IPS-NIHi7 (cell line): Measurements from ENCODE around the gene PLEKHG4.

Experiments
- DNase-seq: peaks from one replicate; pipeline ENCODE4 v3.0.0; 2012; ENCODE audit warnings: mixed read lengths; ENCODE audit errors: extremely low spot score

Gene PLEKHG4

DNA sequence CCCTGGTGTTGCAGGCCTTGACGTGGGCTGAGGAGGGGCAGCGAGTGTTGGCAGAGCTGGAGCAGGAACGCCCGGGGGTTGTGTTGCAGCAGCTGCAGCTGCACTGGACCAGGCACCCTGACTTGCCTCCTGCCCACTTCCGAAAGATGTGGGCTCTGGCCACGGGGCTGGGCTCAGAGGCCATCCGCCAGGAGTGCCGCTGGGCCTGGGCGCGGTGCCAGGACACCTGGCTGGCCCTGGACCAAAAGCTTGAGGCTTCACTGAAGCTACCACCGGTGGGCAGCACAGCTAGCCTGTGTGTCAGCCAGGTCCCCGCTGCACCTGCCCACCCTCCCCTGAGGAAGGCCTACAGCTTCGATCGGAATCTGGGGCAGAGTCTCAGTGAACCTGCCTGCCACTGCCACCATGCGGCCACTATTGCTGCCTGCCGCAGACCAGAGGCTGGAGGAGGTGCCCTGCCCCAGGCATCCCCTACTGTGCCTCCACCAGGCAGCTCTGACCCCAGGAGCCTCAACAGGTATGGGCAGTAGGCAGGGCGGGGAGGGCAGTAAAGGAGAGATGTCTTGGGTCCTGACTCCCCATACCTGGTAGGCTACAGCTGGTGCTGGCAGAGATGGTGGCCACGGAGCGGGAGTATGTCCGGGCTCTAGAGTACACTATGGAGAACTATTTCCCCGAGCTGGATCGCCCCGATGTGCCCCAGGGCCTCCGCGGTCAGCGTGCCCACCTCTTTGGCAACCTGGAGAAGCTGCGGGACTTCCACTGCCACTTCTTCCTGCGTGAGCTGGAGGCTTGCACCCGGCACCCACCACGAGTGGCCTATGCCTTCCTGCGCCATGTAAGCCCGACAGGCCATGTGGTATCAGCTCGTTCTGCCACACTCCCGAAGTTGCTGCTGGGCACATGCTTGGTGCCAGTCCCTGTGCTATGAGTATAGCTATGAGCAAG lies 5.6 kb downstream of the PLEKHG4 start:
- peak; percentile 92 for DNase-seq

DNA sequence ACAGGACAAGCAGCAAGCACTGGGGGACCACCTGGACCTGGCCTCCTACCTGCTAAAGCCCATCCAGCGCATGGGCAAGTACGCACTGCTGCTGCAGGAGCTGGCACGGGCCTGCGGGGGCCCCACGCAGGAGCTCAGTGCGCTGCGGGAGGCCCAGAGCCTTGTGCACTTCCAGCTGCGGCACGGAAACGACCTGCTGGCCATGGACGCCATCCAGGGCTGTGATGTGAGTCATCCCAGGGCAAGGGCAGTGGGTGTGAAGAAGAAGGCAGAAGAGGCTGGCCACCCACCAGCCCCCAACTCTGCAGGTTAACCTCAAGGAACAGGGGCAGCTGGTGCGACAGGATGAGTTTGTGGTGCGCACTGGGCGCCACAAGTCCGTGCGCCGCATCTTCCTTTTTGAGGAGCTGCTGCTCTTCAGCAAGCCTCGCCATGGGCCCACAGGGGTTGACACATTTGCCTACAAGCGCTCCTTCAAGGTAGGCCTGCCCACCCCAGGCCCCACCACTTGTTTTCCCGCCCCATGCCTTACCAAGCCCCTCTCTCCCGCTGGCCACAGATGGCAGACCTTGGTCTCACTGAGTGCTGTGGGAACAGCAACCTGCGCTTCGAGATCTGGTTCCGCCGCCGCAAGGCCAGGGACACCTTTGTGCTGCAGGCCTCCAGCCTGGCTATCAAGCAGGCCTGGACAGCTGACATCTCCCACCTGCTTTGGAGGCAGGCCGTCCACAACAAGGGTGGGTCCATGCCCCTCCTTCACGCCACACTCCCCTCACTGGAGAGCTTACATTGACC lies 7.3 kb downstream of the PLEKHG4 start:
- DNase-seq = no peak

DNA sequence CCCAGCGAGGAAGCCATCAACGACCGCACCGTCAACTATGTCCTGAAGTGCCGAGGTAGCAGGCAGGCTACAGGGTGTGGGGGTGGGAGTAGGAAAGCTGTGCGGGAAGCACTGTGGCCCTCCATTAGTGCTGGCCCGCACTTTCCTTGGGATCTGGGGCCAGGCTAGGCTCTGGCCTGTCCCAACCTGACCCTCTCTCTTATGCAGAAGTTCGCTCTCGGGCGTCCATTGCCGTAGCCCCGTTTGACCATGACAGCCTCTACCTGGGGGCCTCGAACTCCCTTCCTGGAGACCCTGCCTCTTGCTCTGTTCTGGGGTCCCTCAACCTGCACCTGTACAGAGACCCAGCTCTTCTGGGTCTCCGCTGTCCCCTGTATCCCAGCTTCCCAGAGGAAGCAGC lies 8.6 kb downstream of the PLEKHG4 start:
- DNase-seq = no peak

DNA sequence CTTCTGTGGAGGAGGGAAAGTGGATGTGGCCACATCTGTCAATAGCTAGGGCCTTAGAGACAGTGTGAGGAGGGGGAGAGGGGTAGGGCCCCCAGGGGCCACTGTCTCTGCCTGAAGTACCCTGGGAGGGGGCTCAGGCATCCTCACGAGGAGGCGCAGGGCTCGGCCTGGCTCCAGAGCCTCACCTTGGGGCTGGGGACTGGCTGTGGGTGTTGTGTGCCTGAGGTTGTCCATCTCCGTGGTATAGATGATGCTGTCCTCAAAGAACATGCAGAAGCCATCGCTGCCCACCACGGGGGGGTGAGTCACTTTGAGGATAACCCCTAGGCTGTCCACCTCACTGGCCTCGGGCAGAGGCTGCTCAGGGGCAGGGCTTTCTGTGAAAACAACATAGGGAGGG lies 12.1 kb downstream of the PLEKHG4 start:
- no peak for DNase-seq

DNA sequence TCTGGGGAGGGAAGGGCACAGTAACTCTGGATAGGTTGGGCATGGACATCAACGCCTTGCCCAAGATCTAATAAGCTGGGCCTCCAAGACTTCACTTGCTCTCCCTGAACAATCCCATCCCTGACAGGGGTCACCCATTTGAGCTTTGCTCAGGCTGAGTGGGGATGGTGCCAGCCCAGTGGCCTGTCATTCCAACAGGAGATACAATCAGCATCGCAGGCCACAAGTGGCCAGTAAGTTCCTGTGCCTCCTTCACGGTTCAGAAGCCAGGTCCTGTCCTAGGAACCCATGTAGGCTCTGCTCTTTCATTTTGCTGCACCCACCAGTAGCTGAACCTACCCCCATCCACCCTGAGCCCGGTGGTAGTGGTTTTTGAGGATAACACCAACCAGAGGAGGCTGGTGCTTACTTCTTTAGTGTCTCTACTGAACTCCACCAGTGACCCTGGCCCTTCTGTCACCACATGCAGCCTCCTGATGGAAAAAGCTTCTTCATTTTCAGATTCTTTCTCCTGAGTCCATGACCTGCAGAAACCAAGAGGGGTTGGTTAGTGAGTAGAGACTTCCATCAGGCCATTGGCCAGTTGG lies 14.9 kb downstream of the PLEKHG4 start:
- no peak for DNase-seq

DNA sequence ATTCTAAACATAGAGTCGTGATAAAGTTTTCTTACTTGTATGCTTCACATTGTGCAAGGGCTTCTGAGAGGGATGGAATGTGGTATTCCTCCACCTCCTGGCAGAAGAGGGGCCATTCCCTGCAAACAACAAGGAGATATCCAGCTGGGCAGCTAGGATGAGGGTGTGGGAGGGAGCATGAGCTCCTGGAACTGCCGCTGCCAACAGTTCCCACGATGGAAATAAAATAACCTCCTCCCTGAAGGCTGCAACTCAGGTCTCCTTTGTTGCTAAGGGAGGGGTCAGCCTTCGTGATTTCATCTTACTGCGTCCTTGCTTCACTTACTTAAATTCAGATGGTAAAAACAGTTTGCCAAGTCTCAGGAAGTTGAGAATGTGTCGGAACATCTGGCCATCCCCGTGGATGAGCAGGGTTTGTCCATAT lies 15.6 kb downstream of the PLEKHG4 start:
- DNase-seq = peak; percentile 50

DNA sequence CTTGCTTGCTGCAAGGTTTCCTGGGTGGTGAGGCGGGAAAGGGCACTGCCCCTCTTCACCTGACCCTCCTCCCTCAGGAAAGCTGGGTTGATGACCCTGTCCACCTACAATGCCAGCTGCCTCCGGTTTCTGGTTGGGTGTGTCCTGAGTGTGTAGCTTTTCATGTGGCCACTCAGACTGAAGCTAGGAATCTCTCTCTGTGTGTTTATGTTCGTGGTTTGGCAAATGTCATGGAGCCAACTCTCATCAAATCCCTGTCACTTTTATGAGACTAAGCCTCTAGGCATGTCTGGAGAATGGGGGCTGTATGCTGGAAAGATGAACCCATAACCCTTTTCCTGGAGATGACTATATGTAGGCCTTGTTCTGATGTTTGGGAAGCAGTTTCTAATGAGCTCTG lies 17.1 kb downstream of the PLEKHG4 start:
- DNase-seq = no peak

DNA sequence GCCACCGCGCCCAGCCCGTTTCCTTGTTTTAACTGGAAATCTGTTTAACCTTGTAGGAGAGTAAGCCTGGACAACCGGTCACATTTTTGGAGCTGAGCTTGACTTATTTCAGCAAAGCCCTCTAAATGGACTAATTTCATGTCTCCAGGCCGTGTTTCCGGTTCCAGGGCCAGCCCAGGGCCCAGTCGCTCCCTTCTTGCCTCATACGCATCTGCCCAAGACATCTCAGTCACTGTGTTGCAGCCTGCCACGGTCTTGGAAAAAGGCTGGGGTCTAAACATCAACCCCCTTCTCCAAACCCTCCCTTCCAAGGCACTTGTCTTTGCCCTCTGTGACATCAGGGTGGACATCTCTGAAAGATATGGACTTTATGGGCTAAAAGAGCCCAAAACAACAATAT lies 18.9 kb downstream of the PLEKHG4 start:
- DNase-seq = no peak

DNA sequence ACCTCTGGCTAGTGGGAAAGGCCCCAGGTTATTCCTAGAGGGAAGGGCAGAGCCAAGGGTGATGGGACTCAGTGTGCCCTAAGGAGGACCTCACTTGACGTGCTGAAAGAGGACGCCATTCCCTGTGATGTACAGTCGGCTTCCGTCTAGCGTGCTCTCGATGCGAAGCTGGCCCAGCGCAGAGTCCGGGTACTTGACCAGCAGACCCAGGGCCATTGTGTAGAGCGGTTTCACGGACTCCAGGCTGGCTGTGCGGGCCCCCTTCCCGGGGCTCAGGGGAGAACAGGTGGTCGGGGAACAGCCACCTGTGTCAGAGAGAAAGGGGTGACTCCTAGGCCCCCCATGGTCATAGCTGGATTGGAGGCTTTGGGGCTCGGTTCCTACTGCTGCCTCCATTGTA lies 19.9 kb downstream of the PLEKHG4 start:
- DNase-seq = no peak

DNA sequence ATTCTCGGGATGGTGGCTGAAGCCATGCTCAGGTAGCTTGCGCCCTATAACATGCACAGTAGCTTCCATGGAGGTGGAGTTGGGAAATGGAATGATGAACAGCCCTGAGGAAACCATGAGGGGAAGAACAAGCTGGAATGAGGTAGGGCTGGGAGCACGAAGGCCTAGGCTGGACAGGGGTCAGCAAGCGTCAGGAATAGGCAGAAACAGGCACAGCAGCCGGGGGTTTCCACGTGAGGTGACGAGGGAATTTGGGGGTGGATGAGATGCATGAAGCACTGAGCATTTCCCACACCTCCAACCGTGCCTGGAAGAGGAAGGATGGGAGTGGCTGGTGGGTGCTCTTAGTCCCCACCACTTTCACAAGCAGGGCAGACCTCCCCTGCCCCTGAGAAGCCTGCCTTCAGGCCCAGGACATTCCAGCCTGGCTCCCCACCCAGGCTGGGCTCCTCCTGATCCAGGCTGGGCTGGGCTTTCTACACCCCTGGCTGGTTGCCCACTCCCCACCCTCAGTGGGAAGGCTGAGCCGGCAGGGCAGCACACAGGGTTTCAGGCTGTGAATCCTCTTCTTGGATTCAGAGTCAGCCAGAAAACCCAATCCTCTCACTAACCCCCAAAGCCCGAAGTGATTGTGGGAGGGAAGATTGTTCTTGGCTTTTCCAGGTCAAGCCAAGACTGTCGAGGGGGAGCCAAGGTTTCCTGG lies 21.9 kb downstream of the PLEKHG4 start:
- DNase-seq = no peak

DNA sequence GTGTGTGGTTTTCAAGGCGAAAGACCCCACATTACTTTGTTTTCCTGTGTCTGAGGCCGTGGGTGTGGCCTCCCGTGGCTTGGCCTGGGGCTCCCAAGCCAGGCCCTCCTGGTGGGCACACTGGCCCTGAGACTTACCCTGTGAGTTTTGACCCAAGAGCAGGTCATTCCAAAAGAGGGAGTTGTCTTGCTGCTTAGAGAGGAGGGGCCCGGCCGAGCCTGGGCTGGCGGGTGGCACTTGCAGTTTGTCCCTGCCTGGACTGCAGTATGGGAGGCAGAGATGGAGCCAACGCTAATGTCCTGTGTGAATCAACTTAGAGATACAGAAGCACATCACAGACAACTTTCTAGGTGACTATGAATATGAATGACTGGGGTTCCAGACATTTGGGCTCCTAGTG lies 22.7 kb downstream of the PLEKHG4 start:
- DNase-seq = no peak

DNA sequence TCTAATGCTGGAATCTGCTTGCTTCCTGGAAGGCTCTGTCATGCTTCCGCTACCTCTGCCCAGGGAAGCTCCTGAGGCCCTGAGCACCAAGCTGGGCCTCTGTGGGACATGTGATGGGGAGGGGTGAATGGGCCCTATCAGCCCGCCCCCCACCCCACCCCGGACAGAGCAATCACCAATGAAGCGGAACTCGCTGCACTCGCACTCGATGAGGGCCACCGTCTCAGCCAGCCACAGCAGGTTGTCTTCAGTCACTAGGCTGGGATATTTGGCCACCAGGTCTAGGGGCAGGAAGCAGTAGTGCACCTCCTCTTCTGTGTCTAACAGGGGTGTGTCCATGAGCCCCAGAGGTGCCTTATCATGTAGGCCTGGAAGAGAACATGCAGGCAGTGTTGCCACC lies 23.6 kb downstream of the PLEKHG4 start:
- DNase-seq = no peak

DNA sequence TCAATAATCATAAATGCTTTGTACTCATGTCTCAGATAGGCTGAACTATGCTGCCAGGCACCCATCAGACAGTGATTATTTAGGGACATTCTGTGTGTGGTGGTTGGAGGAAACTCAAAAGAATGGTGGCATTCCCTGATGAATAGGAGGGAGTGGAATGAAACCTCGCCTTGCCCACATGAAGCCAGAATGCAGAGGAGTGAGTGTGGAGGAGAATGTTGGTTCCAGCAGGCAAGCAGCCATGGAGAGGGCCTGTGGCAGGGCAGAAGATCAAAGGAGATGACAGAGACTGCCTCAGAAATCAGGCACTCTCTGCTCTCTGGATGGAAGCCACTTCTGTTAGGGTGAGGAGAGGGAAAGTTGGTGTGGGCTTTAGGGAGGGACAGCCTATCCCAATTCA lies 24.7 kb downstream of the PLEKHG4 start:
- no peak for DNase-seq

DNA sequence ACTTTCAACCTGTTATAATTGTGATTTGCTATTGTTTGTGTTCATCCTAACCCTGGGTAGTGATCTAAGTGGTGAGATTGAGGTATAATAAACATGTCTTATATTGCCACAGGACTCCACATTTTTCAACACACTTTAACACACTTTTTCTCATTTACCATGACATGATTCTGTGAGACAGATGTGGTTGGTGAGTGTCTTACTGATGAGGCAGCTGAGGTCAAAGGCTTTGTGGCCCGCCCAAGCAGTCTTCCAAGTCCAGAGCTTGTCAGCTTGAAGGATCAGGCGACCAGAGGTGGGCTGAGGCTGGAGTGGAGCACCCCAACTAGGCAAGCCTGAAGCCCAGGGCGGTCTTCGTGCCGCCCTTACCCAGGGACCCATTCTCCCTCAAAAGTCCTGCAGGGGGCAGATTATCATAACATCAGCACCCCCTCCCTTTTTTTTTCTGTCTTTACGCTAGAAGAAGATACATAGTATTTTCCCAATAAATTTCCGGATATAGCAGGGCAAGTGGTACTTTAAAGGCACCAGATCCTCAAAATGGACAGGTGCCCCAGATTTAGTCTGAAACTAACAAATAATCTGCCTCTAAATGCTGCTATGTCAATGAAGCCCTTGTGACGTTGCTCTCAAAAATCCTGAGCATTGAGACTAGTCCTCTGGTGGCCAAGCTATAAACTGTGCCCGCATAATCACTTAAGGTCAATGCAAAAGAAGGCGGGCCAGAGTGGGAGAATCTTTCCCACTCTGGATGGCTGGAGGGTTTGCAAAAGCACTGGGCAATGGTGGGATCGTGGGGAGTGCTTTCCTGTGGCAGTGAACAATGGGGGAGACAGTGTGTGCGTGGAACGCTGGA lies 26.1 kb downstream of the PLEKHG4 start:
- no peak for DNase-seq

DNA sequence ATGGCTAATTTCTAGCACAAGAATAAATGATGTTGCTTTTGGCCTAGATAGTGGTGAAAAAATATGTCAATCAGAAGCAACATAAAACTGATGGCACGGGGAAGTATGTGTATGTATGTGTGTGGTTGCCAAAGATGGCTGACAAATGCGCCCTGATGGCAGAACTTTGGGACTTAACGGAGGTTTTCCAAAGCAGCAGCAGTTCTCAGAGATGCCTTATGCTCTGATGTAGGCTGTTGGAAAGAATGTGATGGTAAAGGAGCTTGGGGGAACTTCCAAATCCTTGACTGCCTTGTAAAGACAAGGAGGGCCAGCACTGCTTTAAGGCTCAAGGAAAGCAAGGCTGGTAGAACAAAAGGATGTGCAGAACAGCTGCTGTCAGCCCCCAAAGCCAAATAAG lies 31.2 kb downstream of the PLEKHG4 start:
- DNase-seq = no peak

DNA sequence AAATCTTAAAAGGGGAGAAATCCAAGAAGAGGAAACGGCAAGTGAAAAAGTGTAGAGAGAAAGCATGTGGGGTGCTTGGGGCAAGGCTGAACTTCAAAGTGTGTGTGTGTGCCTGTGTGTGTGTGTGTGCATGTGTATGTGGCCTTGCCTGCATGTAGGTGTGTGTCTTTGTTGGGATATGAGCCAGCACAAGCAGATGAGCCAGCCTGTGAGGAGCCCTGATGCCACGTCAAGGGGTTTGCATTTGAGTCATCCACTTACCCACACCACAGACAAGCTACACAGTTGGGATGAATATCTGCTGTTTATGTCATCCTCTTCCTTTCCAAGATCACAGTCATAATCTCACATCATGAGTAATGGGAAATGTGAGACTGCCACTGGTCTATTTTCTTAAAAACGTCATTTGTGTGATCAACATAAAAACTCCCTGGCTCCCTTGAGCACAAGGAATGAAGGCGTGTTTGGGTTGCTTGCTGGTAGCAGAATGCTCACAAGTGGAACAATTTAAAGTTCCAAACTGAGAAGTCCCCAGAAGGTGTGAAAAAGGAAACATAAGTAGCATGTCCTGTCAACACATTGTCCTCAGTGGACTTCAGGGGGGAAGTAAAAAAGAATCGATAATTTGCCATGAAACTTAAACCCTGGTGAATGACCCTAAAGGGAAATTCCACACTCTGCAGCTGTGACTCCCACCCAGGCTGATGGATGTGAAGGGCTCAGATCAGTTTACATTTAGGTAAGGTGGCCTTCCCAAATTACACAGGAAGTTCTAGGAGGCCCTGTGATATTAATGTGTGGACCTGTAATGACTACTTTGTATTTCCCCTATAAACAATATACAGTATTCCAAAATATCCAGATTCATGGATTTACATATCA lies 32.5 kb downstream of the PLEKHG4 start:
- DNase-seq = no peak

DNA sequence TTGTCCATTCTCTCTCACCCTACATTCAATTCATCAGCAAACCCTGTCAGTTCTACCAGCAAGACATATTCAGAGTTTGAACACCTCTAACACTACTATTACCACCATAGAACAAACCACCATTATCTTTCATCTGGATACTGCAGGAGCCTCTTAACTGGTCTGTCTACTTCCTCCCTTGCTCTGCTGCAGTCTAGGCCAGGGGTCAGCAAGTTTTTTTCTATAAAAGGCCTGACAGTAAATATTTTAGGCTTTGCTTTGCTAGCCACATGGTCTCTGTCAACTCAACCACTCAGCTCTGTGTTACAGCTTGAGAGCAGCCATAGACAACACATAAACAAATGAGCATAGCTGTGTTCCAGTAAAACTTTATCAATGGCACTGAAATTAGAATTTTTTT lies 33.4 kb downstream of the PLEKHG4 start:
- no peak for DNase-seq

DNA sequence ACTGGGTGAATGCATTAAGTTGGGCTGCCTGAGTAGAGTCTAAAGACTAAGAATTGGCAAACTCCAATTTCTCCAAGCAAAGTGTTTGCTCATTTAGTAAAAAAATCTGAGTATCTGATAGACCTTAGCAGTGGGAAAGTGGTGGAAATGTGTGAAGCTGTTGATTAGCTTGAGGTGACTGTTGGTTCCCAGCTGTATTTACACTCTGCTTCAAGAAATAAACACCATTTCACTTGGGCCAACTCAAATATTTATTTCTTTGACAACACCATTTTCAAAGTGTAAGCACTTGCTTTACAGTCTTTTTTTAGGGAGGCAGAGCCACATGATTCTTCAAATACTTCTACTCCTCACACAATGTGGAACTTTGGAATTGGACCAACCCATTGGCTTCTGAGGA lies 38.5 kb downstream of the PLEKHG4 start:
- no peak for DNase-seq

DNA sequence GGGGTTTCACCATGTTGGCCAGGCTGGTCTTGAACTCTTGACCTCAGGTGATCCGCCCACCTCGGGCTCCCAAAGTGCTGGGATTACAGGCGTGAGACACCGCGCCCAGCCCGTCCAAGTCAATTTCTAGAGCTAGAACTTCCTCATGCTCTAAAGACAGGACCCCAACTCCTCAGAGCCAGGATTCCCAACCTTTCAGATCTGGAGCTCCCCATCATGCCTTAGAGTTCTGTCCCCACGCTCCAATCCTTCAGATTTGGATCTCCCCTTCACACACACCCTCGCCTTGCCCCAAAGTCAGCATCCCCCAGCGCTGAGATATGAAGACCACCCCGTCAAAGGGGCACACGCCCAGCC lies 46.8 kb downstream of the PLEKHG4 start:
- no peak for DNase-seq
